Measurements from ENCODE around the gene USP48. TPM values are rescaled to one million over a fixed set of nuclear protein-coding genes. Genes with fewer than 3 reads are reported as not detected.

The USP48 gene
- total RNA-seq, 2 experiments from 2014 or later = 73.3 to 76.0 TPM

DNA sequence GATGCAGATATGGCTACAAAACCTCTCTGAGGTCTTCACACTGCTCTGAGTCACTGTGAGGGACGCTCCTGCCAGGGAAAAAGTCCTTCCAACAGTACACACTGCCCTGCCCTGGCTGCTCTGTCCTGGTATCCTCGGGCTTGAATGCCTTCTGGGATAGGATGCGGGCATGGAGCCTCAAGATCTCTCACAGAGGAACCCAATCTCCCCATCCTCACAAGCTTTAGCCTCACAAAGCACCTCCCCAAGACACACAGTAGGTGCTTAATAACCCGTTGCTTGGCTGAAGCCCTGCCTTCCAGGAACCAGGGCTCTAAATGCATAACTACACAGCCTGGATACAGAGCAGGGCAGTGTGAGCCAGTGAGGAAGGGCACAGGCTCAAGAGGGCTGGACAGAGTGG, 123.0 kb downstream of the USP48 start:
- peaks cover 8% of the 10 kb centered on the region for H3K4me1 ChIP-seq (ENCODE audit: insufficient read depth, low read length)
- no peak overlapping the region for H3K4me3 Mint-ChIP-seq
- H3K27ac Mint-ChIP-seq = no peak overlapping the region
- peaks cover 6% of the 10 kb centered on the region for H3K4me1 Mint-ChIP-seq (ENCODE audit: low read depth)
- intact Hi-C loops (cut with DNase I, micrococcal nuclease) = loop anchor here (1.0 to 10.0 kb wide), 11 partner anchors 122 to 443 kb away; partner anchors contain the start of genes USP48 (in 2 of the 2) and ALPL (in 1 of the 2)
- POLR2A ChIA-PET = no interaction called here
- peaks cover 0 to 9% of the 10 kb centered on the region in 2 experiments for H3K9me3 ChIP-seq (ENCODE audit: control insufficient read depth in 1 of 2, insufficient read depth in 1 of 2, low read length in 2 of 2)
- no peaks in the 10 kb centered on the region for H3K36me3 ChIP-seq (ENCODE audit: insufficient read depth, low read length)
- TF ChIP-seq, protein P1, sequence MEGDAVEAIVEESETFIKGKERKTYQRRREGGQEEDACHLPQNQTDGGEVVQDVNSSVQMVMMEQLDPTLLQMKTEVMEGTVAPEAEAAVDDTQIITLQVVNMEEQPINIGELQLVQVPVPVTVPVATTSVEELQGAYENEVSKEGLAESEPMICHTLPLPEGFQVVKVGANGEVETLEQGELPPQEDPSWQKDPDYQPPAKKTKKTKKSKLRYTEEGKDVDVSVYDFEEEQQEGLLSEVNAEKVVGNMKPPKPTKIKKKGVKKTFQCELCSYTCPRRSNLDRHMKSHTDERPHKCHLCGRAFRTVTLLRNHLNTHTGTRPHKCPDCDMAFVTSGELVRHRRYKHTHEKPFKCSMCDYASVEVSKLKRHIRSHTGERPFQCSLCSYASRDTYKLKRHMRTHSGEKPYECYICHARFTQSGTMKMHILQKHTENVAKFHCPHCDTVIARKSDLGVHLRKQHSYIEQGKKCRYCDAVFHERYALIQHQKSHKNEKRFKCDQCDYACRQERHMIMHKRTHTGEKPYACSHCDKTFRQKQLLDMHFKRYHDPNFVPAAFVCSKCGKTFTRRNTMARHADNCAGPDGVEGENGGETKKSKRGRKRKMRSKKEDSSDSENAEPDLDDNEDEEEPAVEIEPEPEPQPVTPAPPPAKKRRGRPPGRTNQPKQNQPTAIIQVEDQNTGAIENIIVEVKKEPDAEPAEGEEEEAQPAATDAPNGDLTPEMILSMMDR (IDR thresholded peaks at IDR 0.05) = no peak
- H3K4me3 ChIP-seq (ENCODE audit: low read length) = no peak overlapping the region
- H3K9me3 Mint-ChIP-seq = no peaks in the 10 kb centered on the region
- H3K27me3 Mint-ChIP-seq = peaks cover 42% of the 10 kb centered on the region
- H3K27ac ChIP-seq (ENCODE audit: low read depth in 1 of 2, low read length in 2 of 2) = no peak overlapping the region
- no peak for ATAC-seq (ENCODE audit: poor library complexity)
- H3K36me3 Mint-ChIP-seq (ENCODE audit: low read depth) = no peaks in the 10 kb centered on the region
- peak in 1 of 14 experiments; percentile 6 for DNase-seq
- peaks cover 14 to 21% of the 10 kb centered on the region in 2 experiments for H3K27me3 ChIP-seq (ENCODE audit: control insufficient read depth in 1 of 2, insufficient read depth in 2 of 2, low read length in 2 of 2)
- CTCF ChIA-PET = interaction anchor here (0.6 to 1.6 kb wide), 3 partner anchors 12 to 393 kb away, joined by 3 to 7 read pairs (median 4); partner anchors contain the start of genes CDC42 and USP48

DNA sequence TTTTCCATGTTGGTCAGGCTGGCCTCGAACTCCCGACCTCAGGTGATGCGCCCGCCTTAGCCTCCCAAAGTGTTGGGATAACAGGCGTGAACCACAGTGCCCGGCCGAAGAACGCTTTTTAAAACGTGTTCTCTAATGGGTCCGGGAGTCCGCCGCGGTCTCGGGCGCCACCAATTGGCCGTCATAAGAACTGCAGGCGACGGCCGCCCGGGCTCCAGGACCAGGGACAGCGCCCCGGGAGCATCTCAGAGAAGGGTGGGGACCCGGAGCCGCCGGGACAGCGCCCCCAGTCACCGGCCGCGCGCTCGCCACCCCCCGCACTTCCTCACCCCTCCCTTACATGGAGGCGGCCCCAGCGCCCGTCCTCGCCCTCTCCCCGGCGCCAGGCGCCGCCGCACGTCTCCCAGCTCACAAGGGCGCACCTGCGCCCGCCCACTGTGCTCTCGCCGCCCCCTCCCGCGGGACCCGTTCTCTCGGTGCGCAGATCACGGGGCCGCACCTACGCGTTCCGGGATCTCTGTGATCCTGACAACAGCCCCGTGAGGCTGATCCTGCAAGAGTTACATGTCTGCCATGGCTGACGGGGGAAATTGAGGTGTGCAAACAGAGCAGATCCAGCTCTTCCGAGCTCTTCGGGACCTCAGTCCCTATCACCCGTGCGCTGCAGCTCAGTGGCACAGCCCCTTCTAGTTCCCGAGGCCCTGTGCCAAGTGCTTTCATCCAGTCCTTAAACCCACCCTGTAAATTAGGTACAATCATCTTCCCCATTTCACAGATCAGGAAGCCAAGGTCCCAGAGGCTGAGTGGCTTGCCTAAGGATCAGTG, 123.6 kb downstream of the USP48 start:
- intact Hi-C loops (cut with DNase I, micrococcal nuclease) = loop anchor here (1.0 to 10.0 kb wide), 11 partner anchors 123 to 443 kb away; partner anchors contain the start of genes USP48 (in 2 of the 2) and ALPL (in 1 of the 2)
- Histone ChIP-seq H3K4me3 (ENCODE audit: low read length) (no peak overlapping the region), H3K9me3 (ENCODE audit: control insufficient read depth in 1 of 2, insufficient read depth in 1 of 2, low read length in 2 of 2) (peaks cover 0 to 9% of the 10 kb centered on the region in 2 experiments), H3K27me3 (ENCODE audit: control insufficient read depth in 1 of 2, insufficient read depth in 2 of 2, low read length in 2 of 2) (peaks cover 9 to 17% of the 10 kb centered on the region in 2 experiments), H3K27ac (ENCODE audit: low read depth in 1 of 2, low read length in 2 of 2) (no peak overlapping the region), H3K4me1 (ENCODE audit: insufficient read depth, low read length) (peaks cover 8% of the 10 kb centered on the region), H3K36me3 (ENCODE audit: insufficient read depth, low read length) (no peaks in the 10 kb centered on the region)
- Mint-ChIP-seq H3K4me1 (ENCODE audit: low read depth) (peaks cover 6% of the 10 kb centered on the region), H3K36me3 (ENCODE audit: low read depth) (no peaks in the 10 kb centered on the region), H3K4me3 (peak overlapping the region; percentile 30), H3K27ac (no peak overlapping the region), H3K27me3 (peaks cover 35% of the 10 kb centered on the region), H3K9me3 (no peaks in the 10 kb centered on the region)
- ChIA-PET POLR2A (no interaction called here), CTCF (interaction anchor here (0.6 to 1.6 kb wide), 4 partner anchors 12 to 393 kb away, joined by 3 to 7 read pairs (median 4); partner anchors contain the start of genes ALPL, CDC42 and USP48)
- TF ChIP-seq, protein P1 (IDR thresholded peaks at IDR 0.05) = peak; percentile 81
- peak; percentile 64 to 92 (median 77) for DNase-seq
- ATAC-seq (ENCODE audit: poor library complexity) = peak; percentile 97

DNA sequence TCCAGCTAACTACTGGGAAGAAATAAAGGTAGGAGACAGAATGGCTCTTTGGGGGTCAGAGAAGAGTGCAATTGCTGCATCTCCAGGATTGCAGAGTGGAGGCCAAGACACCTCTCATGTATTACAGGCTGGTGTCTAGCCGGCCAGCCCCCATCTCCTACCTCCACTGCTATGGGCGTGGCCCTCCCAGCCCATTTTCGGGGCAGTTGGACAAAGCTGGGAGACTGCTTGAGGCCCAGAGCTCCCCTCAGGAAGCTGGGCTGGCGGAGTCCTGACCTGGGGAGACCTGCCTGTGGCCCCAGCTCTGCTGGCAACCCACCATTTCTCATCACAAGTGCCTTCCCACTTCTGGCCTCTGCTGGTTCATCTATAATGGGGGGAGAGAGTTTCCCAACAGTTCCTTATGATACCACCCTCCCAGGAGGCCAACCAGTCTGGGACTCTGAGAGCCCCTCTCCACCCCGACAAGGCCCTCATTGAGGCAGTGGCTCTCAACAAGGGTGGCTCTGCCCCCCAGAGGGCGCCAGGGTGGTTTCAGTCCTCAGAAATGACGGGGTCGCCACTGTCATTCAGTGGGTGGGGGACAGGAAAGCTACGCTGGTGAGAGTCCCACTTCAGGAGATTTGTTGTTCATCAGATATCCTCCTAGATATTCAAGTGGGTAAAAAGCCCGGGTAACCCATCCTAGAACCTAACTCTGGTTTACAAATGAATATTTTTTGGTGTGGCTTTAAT, 125.3 kb downstream of the USP48 start:
- Histone ChIP-seq H3K4me3 (ENCODE audit: low read length) (no peak overlapping the region), H3K27ac (ENCODE audit: low read depth in 1 of 2, low read length in 2 of 2) (no peak overlapping the region), H3K4me1 (ENCODE audit: insufficient read depth, low read length) (peaks cover 8% of the 10 kb centered on the region), H3K36me3 (ENCODE audit: insufficient read depth, low read length) (no peaks in the 10 kb centered on the region), H3K9me3 (ENCODE audit: control insufficient read depth in 1 of 2, insufficient read depth in 1 of 2, low read length in 2 of 2) (no peaks in the 10 kb centered on the region), H3K27me3 (ENCODE audit: control insufficient read depth in 1 of 2, insufficient read depth in 2 of 2, low read length in 2 of 2) (peaks cover 5 to 6% of the 10 kb centered on the region in 2 experiments)
- TF ChIP-seq, protein P1 (IDR thresholded peaks at IDR 0.05) = no peak
- Mint-ChIP-seq H3K4me3 (no peak overlapping the region), H3K9me3 (no peaks in the 10 kb centered on the region), H3K27me3 (peaks cover 22% of the 10 kb centered on the region), H3K27ac (no peak overlapping the region), H3K4me1 (ENCODE audit: low read depth) (peaks cover 7% of the 10 kb centered on the region), H3K36me3 (ENCODE audit: low read depth) (no peaks in the 10 kb centered on the region)
- ChIA-PET CTCF (interaction anchor here (1.5 kb wide), 1 partner anchor 148 kb away, joined by 3 read pairs; the partner anchor contains the start of gene ALPL), POLR2A (no interaction called here)
- DNase-seq (no peak), ATAC-seq (ENCODE audit: poor library complexity) (no peak)
- intact Hi-C loops (cut with DNase I, micrococcal nuclease) = loop anchor here (2.0 to 10.0 kb wide), 9 partner anchors 125 to 441 kb away; partner anchors contain the start of genes USP48 (in 2 of the 2) and ALPL (in 1 of the 2)

Data from CD4-positive, alpha-beta T cell (primary cell).